ENCODE measurements around the gene TAS2R38.
"Not testable (repeated sequence)": the region's sequence is repeated elsewhere in the genome, so short reads cannot be mapped to it uniquely, and the experiment has no call there.

TAS2R38 gene

GRCh38 chr7:141973673-141974072 is at the start of gene TAS2R38:
TAS2R38 (minus strand) TSS chr7:141973773; CDS start chr7:141973689, 84 bp downstream.
- no peak for DNase-seq

- no peak for DNase-seq
Measured at GRCh38 chr7:142018154-142018553, 44.6 kb upstream of the TAS2R38 start.

GRCh38 chr7:142017451-142017850 is 43.9 kb upstream of the TAS2R38 start:
- DNase-seq: no peak

- no peak for DNase-seq
Measured at GRCh38 chr7:142012825-142013511, 39.4 kb upstream of the TAS2R38 start.

GRCh38 chr7:142010952-142011548 is 37.5 kb upstream of the TAS2R38 start:
- DNase-seq: no peak

GRCh38 chr7:142009187-142009586 is 35.6 kb upstream of the TAS2R38 start:
- DNase-seq: no peak

GRCh38 chr7:142006577-142006976 is 33.0 kb upstream of the TAS2R38 start:
- no peak for DNase-seq

GRCh38 chr7:142002179-142002578 is 28.6 kb upstream of the TAS2R38 start:
- DNase-seq: no peak

- DNase-seq: no peak
Measured at GRCh38 chr7:142001163-142001874, 27.7 kb upstream of the TAS2R38 start.

GRCh38 chr7:142000244-142000643 is 26.7 kb upstream of the TAS2R38 start:
- DNase-seq: no peak

- no peak for DNase-seq
Measured at GRCh38 chr7:141999058-141999623, 25.6 kb upstream of the TAS2R38 start.

- DNase-seq: no peak
Measured at GRCh38 chr7:141993354-141993753, 19.8 kb upstream of the TAS2R38 start.

GRCh38 chr7:141992688-141993087 is 19.1 kb upstream of the TAS2R38 start:
- DNase-seq: no peak

- DNase-seq: no peak
Measured at GRCh38 chr7:141992156-141992555, 18.6 kb upstream of the TAS2R38 start.

GRCh38 chr7:141991140-141991539 is 17.6 kb upstream of the TAS2R38 start:
- no peak for DNase-seq

GRCh38 chr7:141990011-141990725 is 16.6 kb upstream of the TAS2R38 start:
- DNase-seq: no peak

- DNase-seq: not testable (repeated sequence)
Measured at GRCh38 chr7:141987803-141988202, 14.2 kb upstream of the TAS2R38 start.

GRCh38 chr7:141986923-141987322 is 13.3 kb upstream of the TAS2R38 start:
- no peak for DNase-seq

- not testable (repeated sequence) for DNase-seq
Measured at GRCh38 chr7:141985926-141986325, 12.4 kb upstream of the TAS2R38 start.

- DNase-seq: peak in 1 of 6 experiments; percentile 1
Measured at GRCh38 chr7:141979568-141979967, 6.0 kb upstream of the TAS2R38 start.

GRCh38 chr7:141978351-141978750 is 4.8 kb upstream of the TAS2R38 start:
- no peak for DNase-seq

GRCh38 chr7:141976524-141977245 is 3.1 kb upstream of the TAS2R38 start:
- DNase-seq: no peak

Data from stimulated activated naive CD4-positive, alpha-beta T cell (primary cell).